CD4-positive, alpha-beta memory T cell (primary cell): ENCODE results near the gene PTMS. TPM values are rescaled to one million over a fixed set of nuclear protein-coding genes. Genes with fewer than 3 reads are reported as not detected.
A peak's percentile ranks its signal among the peaks of the same experiment; 100 is the strongest.

Source experiments
- CTCF ChIA-PET: fragments of 350-600 bp; sonication (Branson Sonifier 250); formaldehyde crosslinking; loops from one replicate; lab custom pipeline; 2021; ENCODE audit warnings: inconsistent platforms; ENCODE audit not compliant: partially characterized antibody; lab: Charles Lee
- POLR2A ChIA-PET: fragments of 350-600 bp; sonication (Branson Sonifier 250); formaldehyde crosslinking; loops from one replicate; lab custom pipeline; 2021; ENCODE audit not compliant: partially characterized antibody; lab: Charles Lee
- DNase-seq, 5 donors: peaks; one replicate each; pipeline versions ENCODE4 v3.0.0 to v3.0.0-alpha.2; 2020 to 2022; ENCODE audit warnings: mixed read lengths in 1 of 5
- H3K27ac ChIP-seq: one replicate; pipeline ENCODE4 v1.7.0; 2013; ENCODE audit warnings: low read depth, low read length
- H3K27me3 ChIP-seq: 2 replicates; pipeline ENCODE4 v1.7.0; 2013; ENCODE audit warnings: mild to moderate bottlenecking, low read length, moderate library complexity; ENCODE audit not compliant: insufficient read depth
- H3K36me3 ChIP-seq: 2 replicates; pipeline ENCODE4 v1.7.0; 2013; ENCODE audit warnings: mild to moderate bottlenecking, low read length, moderate library complexity; ENCODE audit not compliant: insufficient read depth
- H3K4me1 ChIP-seq: 2 replicates; pipeline ENCODE4 v1.7.0; 2013; ENCODE audit warnings: mild to moderate bottlenecking, low read length, moderate library complexity; ENCODE audit not compliant: insufficient read depth
- H3K4me3 ChIP-seq, 2 donors: one replicate each; pipeline ENCODE4 v1.7.0; 2013; ENCODE audit warnings: low read length in 2 of 2, mild to moderate bottlenecking in 1 of 2
- H3K9me3 ChIP-seq, 2 donors: one replicate each; pipeline ENCODE4 v1.7.0; 2013; ENCODE audit warnings: low read length in 2 of 2, control low read depth in 1 of 2; ENCODE audit not compliant: control insufficient read depth in 1 of 2
- H3K27ac Mint-ChIP-seq, 7 donors: one replicate each; pipeline ENCODE4 v1.8.0; 2020 to 2021; ENCODE audit warnings: mixed read lengths in 7 of 7, mild to moderate bottlenecking in 6 of 7, inconsistent platforms in 3 of 7, moderate library complexity in 3 of 7
- H3K27me3 Mint-ChIP-seq, 2 donors: one replicate each; pipeline ENCODE4 v1.8.0; 2020 to 2021; ENCODE audit warnings: mixed read lengths in 2 of 2
- H3K36me3 Mint-ChIP-seq, 2 donors: one replicate each; pipeline ENCODE4 v1.8.0; 2020 to 2021; ENCODE audit warnings: mixed read lengths in 2 of 2, inconsistent platforms in 1 of 2, mild to moderate bottlenecking in 1 of 2
- H3K4me1 Mint-ChIP-seq, 4 donors: one replicate each; pipeline ENCODE4 v1.8.0; 2020 to 2021; ENCODE audit warnings: mixed read lengths in 4 of 4, mild to moderate bottlenecking in 1 of 4
- H3K4me3 Mint-ChIP-seq, 8 donors: one replicate each; pipeline ENCODE4 v1.8.0; 2020 to 2021; ENCODE audit warnings: mixed read lengths in 8 of 8, mild to moderate bottlenecking in 7 of 8, moderate library complexity in 6 of 8, inconsistent platforms in 3 of 8
- H3K9me3 Mint-ChIP-seq, 8 donors: one replicate each; pipeline ENCODE4 v1.8.0; 2020 to 2021; ENCODE audit warnings: mixed read lengths in 8 of 8, mild to moderate bottlenecking in 5 of 8, inconsistent platforms in 3 of 8, moderate library complexity in 1 of 8
- intact Hi-C: fragments of 100-400 bp; cut with micrococcal nuclease; formaldehyde crosslinking; loops from one replicate; pipeline ENCODE4 v1.15.1; 2023
- polyA plus RNA-seq, 2 donors: library from polyadenylated mRNA; unstranded; fragments of 300-500 nt; fragmentation: Illumina TruSeq; gene quantifications; one replicate each; pipeline ENCODE4 v1.2.3, GENCODE V29; 2021
- total RNA-seq, 2 experiments: library from RNA; stranded (reverse); gene quantifications; one replicate each; pipeline ENCODE4 v1.2.3, GENCODE V29; 2021

Gene PTMS
- total and polyA plus RNA-seq, 4 experiments from 2014 or later, result 1.3 to 3.6 (median 2.4) TPM

- Histone ChIP-seq H3K27ac (peak within 1 kb of the TSS; percentile 83), H3K9me3 (no peaks in the 10 kb centered on the region), H3K27me3 (no peaks in the 10 kb centered on the region), H3K4me3 (peak within 1 kb of the TSS; percentile 79 to 95), H3K4me1 (peaks cover 63% of the 10 kb centered on the region), H3K36me3 (no peaks in the 10 kb centered on the region)
- H3K27ac Mint-ChIP-seq, result peak within 1 kb of the TSS; percentile 90 to 99 (median 98)
- peak within 1 kb of the TSS; percentile 95 to 99 (median 98) for H3K4me3 Mint-ChIP-seq
- DNase-seq, result peak; percentile 78 to 87 (median 79)
- H3K27me3 Mint-ChIP-seq, result no peaks in the 10 kb centered on the region
- H3K36me3 Mint-ChIP-seq, result peaks cover 0 to 29% of the 10 kb centered on the region in 2 donors
- ChIA-PET CTCF (interaction anchor here (0.8 to 28.3 kb wide), 10 partner anchors 9 to 105 kb away, joined by 3 to 303 read pairs (median 8); partner anchors contain the start of genes GPR162, LAG3, MLF2 and P3H3), POLR2A (interaction anchor here (0.6 to 2.8 kb wide), 37 partner anchors 9 to 327 kb away, joined by 3 to 36 read pairs (median 4); partner anchors contain the start of genes C12orf57, COPS7A, GPR162 and LAG3)
- intact Hi-C loops, result loop anchor here (10.0 kb wide), 1 partner anchor 364 kb away; no protein-coding TSS in a partner anchor
- H3K9me3 Mint-ChIP-seq, result no peaks in the 10 kb centered on the region
- peaks cover 41 to 95% (median 64%) of the 10 kb centered on the region in 4 donors for H3K4me1 Mint-ChIP-seq
Measured at GRCh38 chr12:6788972-6789924, 23.1 kb downstream of the PTMS start, which contains the start of gene CD4. CD4 (plus strand) TSS chr12:6789528; CDS start chr12:6800139, 10,611 bp downstream.

GRCh38 chr12:6790496-6791150 is 24.5 kb downstream of the PTMS start:
- H3K4me1 ChIP-seq, result peaks cover 60% of the 10 kb centered on the region
- peak; percentile 51 to 66 (median 55) for DNase-seq
- POLR2A ChIA-PET, result interaction anchor here (1.1 to 3.6 kb wide), 22 partner anchors 8 to 187 kb away, joined by 3 to 36 read pairs (median 17); partner anchors contain the start of genes CDCA3, COPS7A, GPR162 and LAG3
- Mint-ChIP-seq H3K36me3 (peaks cover 9 to 41% of the 10 kb centered on the region in 2 donors), H3K4me3 (peak overlapping the region; percentile 95 to 99 (median 98)), H3K27me3 (no peaks in the 10 kb centered on the region), H3K9me3 (no peaks in the 10 kb centered on the region), H3K4me1 (peaks cover 47 to 94% (median 64%) of the 10 kb centered on the region in 4 donors), H3K27ac (peak overlapping the region; percentile 90 to 99 (median 98))
- no peaks in the 10 kb centered on the region for H3K9me3 ChIP-seq
- peaks cover 11% of the 10 kb centered on the region for H3K36me3 ChIP-seq
- H3K27me3 ChIP-seq, result no peaks in the 10 kb centered on the region
- H3K4me3 ChIP-seq, result peak overlapping the region; percentile 79 to 95
- CTCF ChIA-PET, result interaction anchor here (1.7 to 28.3 kb wide), 9 partner anchors 10 to 106 kb away, joined by 3 to 303 read pairs (median 21); partner anchors contain the start of genes COPS7A, GPR162, LAG3 and MLF2
- H3K27ac ChIP-seq, result peak overlapping the region; percentile 83
- intact Hi-C loops, result loop anchor here (1.0 kb wide), 1 partner anchor 37 kb away; the partner anchor contains the start of gene MLF2

GRCh38 chr12:6791931-6792520 is 25.9 kb downstream of the PTMS start:
- POLR2A ChIA-PET, result interaction anchor here (0.8 to 3.6 kb wide), 28 partner anchors 10 to 340 kb away, joined by 3 to 29 read pairs (median 6); partner anchors contain the start of genes C12orf57, CDCA3, COPS7A and GAPDH
- Mint-ChIP-seq H3K9me3 (no peaks in the 10 kb centered on the region), H3K27me3 (no peaks in the 10 kb centered on the region), H3K36me3 (peaks cover 16 to 54% of the 10 kb centered on the region in 2 donors), H3K4me3 (peak overlapping the region; percentile 95 to 99 (median 98)), H3K4me1 (peaks cover 49 to 92% (median 66%) of the 10 kb centered on the region in 4 donors), H3K27ac (peak overlapping the region; percentile 90 to 99 (median 98))
- H3K4me3 ChIP-seq, result peak overlapping the region; percentile 79
- H3K36me3 ChIP-seq, result peaks cover 26% of the 10 kb centered on the region
- peaks cover 59% of the 10 kb centered on the region for H3K4me1 ChIP-seq
- intact Hi-C loops, result loop anchor here (2.0 kb wide), 2 partner anchors 25 to 33 kb away; partner anchors contain the start of gene PTMS
- no peaks in the 10 kb centered on the region for H3K27me3 ChIP-seq
- CTCF ChIA-PET, result interaction anchor here (0.6 to 28.3 kb wide), 14 partner anchors 9 to 234 kb away, joined by 3 to 303 read pairs (median 8); partner anchors contain the start of genes COPS7A, GPR162, MLF2 and NOP2
- no peaks in the 10 kb centered on the region for H3K9me3 ChIP-seq
- H3K27ac ChIP-seq, result peak overlapping the region; percentile 83
- no peak for DNase-seq

GRCh38 chr12:6792522-6793201 is 26.5 kb downstream of the PTMS start:
- Mint-ChIP-seq H3K4me3 (peak overlapping the region; percentile 95 to 99 (median 98)), H3K4me1 (peaks cover 50 to 92% (median 66%) of the 10 kb centered on the region in 4 donors), H3K9me3 (no peaks in the 10 kb centered on the region), H3K36me3 (peaks cover 21 to 61% of the 10 kb centered on the region in 2 donors), H3K27ac (peak overlapping the region; percentile 90 to 99 (median 98)), H3K27me3 (no peaks in the 10 kb centered on the region)
- CTCF ChIA-PET, result interaction anchor here (0.6 to 28.3 kb wide), 14 partner anchors 9 to 235 kb away, joined by 3 to 303 read pairs (median 8); partner anchors contain the start of genes COPS7A, GPR162, MLF2 and NOP2
- Histone ChIP-seq H3K36me3 (peaks cover 28% of the 10 kb centered on the region), H3K4me1 (peaks cover 55% of the 10 kb centered on the region), H3K9me3 (no peaks in the 10 kb centered on the region), H3K4me3 (peak overlapping the region; percentile 79), H3K27me3 (no peaks in the 10 kb centered on the region), H3K27ac (peak overlapping the region; percentile 83)
- POLR2A ChIA-PET, result interaction anchor here (0.7 to 3.6 kb wide), 26 partner anchors 11 to 258 kb away, joined by 3 to 29 read pairs (median 8); partner anchors contain the start of genes C12orf57, CDCA3, COPS7A and GAPDH
- peak; percentile 59 to 73 (median 66) for DNase-seq
- intact Hi-C loops, result loop anchor here (2.0 kb wide), 2 partner anchors 26 to 32 kb away; partner anchors contain the start of gene PTMS

- CTCF ChIA-PET, result interaction anchor here (2.0 to 28.3 kb wide), 4 partner anchors 16 to 42 kb away, joined by 7 to 303 read pairs (median 10); partner anchors contain the start of genes GPR162, MLF2, P3H3 and PTMS
- no peak for DNase-seq
- H3K4me3 Mint-ChIP-seq, result peak overlapping the region in 4 of 8 donors; percentile 15 to 62 (median 50)
- POLR2A ChIA-PET, result interaction anchor here (0.6 to 1.9 kb wide), 4 partner anchors 8 to 28 kb away, joined by 3 to 7 read pairs (median 4); no protein-coding TSS in a partner anchor
- peaks cover 53 to 94% (median 71%) of the 10 kb centered on the region in 4 donors for H3K4me1 Mint-ChIP-seq
- Histone ChIP-seq H3K4me1 (peaks cover 56% of the 10 kb centered on the region), H3K36me3 (peaks cover 43% of the 10 kb centered on the region), H3K9me3 (no peaks in the 10 kb centered on the region), H3K4me3 (no peak overlapping the region), H3K27ac (peak overlapping the region; percentile 18), H3K27me3 (no peaks in the 10 kb centered on the region)
- H3K27me3 Mint-ChIP-seq, result no peaks in the 10 kb centered on the region
- intact Hi-C loops, result no loop called here
- H3K9me3 Mint-ChIP-seq, result no peaks in the 10 kb centered on the region
- H3K36me3 Mint-ChIP-seq, result peaks cover 39 to 75% of the 10 kb centered on the region in 2 donors
- peak overlapping the region; percentile 10 to 87 (median 73) for H3K27ac Mint-ChIP-seq
Measured at GRCh38 chr12:6795088-6795487, 28.9 kb downstream of the PTMS start.
